ENCODE results near the gene TEP1.

TEP1 gene

GRCh38 chr14:20418501-20418909 lies 5.2 kb upstream of the TEP1 start:
- TF ChIP-seq, protein P1, sequence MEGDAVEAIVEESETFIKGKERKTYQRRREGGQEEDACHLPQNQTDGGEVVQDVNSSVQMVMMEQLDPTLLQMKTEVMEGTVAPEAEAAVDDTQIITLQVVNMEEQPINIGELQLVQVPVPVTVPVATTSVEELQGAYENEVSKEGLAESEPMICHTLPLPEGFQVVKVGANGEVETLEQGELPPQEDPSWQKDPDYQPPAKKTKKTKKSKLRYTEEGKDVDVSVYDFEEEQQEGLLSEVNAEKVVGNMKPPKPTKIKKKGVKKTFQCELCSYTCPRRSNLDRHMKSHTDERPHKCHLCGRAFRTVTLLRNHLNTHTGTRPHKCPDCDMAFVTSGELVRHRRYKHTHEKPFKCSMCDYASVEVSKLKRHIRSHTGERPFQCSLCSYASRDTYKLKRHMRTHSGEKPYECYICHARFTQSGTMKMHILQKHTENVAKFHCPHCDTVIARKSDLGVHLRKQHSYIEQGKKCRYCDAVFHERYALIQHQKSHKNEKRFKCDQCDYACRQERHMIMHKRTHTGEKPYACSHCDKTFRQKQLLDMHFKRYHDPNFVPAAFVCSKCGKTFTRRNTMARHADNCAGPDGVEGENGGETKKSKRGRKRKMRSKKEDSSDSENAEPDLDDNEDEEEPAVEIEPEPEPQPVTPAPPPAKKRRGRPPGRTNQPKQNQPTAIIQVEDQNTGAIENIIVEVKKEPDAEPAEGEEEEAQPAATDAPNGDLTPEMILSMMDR (IDR thresholded peaks at IDR 0.05): no peak
- H3K4me3 ChIP-seq (ENCODE audit: low read depth in 1 of 2, low read length in 1 of 2): no peak overlapping the region
- H3K27ac ChIP-seq: no peak overlapping the region
- H3K27me3 ChIP-seq: no peaks in the 10 kb centered on the region
- H3K9me3 ChIP-seq: no peaks in the 10 kb centered on the region
- peaks cover 8 to 13% of the 10 kb centered on the region in 2 experiments for H3K4me1 ChIP-seq (ENCODE audit: control insufficient read depth in 1 of 2, insufficient read depth in 1 of 2, low read depth in 1 of 2, low read length in 1 of 2)
- no peaks in the 10 kb centered on the region for H3K36me3 ChIP-seq

- no peaks in the 10 kb centered on the region for H3K36me3 ChIP-seq
- H3K4me3 ChIP-seq (ENCODE audit: low read depth in 1 of 2, low read length in 1 of 2): no peak overlapping the region
- TF ChIP-seq, protein P1 (IDR thresholded peaks at IDR 0.05): no peak
- peaks cover 8 to 17% of the 10 kb centered on the region in 2 experiments for H3K4me1 ChIP-seq (ENCODE audit: control insufficient read depth in 1 of 2, insufficient read depth in 1 of 2, low read depth in 1 of 2, low read length in 1 of 2)
- no peak overlapping the region for H3K27ac ChIP-seq
- no peaks in the 10 kb centered on the region for H3K9me3 ChIP-seq
- H3K27me3 ChIP-seq: no peaks in the 10 kb centered on the region
Measured at GRCh38 chr14:20417250-20418186, 4.2 kb upstream of the TEP1 start.

GRCh38 chr14:20416223-20416622 lies 2.9 kb upstream of the TEP1 start:
- H3K4me1 ChIP-seq (ENCODE audit: control insufficient read depth in 1 of 2, insufficient read depth in 1 of 2, low read depth in 1 of 2, low read length in 1 of 2): peaks cover 13 to 24% of the 10 kb centered on the region in 2 experiments
- no peaks in the 10 kb centered on the region for H3K9me3 ChIP-seq
- H3K27ac ChIP-seq: peak overlapping the region; percentile 27
- no peak overlapping the region for H3K4me3 ChIP-seq (ENCODE audit: low read depth in 1 of 2, low read length in 1 of 2)
- H3K27me3 ChIP-seq: no peaks in the 10 kb centered on the region
- TF ChIP-seq, protein P1 (IDR thresholded peaks at IDR 0.05): no peak
- no peaks in the 10 kb centered on the region for H3K36me3 ChIP-seq

DNA sequence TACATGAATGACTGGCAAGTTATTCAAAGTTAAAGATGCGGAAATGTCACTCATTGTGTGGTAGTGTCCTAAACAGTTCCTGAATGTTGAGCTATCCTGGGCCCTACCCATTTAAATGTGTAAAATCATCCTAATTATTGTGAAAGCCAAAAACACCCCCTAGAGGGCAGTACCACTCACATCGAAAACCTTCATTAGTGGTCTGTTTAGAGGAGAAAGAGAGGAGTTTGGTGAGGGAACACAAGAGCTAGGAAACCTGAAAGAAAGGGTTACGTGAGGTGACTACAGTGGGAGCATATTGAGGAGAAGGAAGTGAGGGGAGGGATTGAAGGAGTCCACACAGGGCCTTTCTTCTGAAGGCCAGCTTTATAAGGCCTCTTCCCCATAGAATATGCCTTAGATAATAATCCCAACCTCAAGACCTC lies 2.5 kb upstream of the TEP1 start:
- no peaks in the 10 kb centered on the region for H3K9me3 ChIP-seq
- TF ChIP-seq, protein P1 (IDR thresholded peaks at IDR 0.05): peak; percentile 26
- H3K36me3 ChIP-seq: no peaks in the 10 kb centered on the region
- H3K27ac ChIP-seq: peak overlapping the region; percentile 27
- peaks cover 13 to 24% of the 10 kb centered on the region in 2 experiments for H3K4me1 ChIP-seq (ENCODE audit: control insufficient read depth in 1 of 2, insufficient read depth in 1 of 2, low read depth in 1 of 2, low read length in 1 of 2)
- H3K4me3 ChIP-seq (ENCODE audit: low read depth in 1 of 2, low read length in 1 of 2): no peak overlapping the region
- H3K27me3 ChIP-seq: no peaks in the 10 kb centered on the region

DNA sequence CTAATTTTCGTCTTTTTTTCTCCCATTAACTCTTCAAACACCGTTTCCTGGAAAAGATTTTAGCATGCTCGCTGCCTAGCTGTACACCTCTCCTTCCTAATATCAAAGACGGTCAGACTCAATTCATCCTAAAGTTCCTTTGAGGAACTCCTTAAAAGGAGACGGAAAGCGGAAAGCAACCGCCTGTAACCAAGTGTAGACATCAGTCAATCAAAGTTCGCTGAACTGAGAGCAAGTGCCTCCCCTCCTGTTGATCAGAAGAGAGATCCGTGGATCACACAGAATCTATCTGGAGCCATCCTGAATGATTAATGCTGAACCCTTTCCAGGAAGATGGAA lies 412 bp upstream of the TEP1 start:
- peaks cover 13 to 24% of the 10 kb centered on the region in 2 experiments for H3K4me1 ChIP-seq (ENCODE audit: control insufficient read depth in 1 of 2, insufficient read depth in 1 of 2, low read depth in 1 of 2, low read length in 1 of 2)
- H3K9me3 ChIP-seq: no peaks in the 10 kb centered on the region
- H3K4me3 ChIP-seq (ENCODE audit: low read depth in 1 of 2, low read length in 1 of 2): peak overlapping the region; percentile 75 to 89
- no peaks in the 10 kb centered on the region for H3K36me3 ChIP-seq
- TF ChIP-seq, protein P1 (IDR thresholded peaks at IDR 0.05): no peak
- no peaks in the 10 kb centered on the region for H3K27me3 ChIP-seq
- H3K27ac ChIP-seq: peak overlapping the region; percentile 89

All from neutrophil (primary cell).